Islet of Langerhans (tissue), 1 donor: ENCODE measurements around the gene KRCC1.
"Not testable (repeated sequence)": the region's sequence is repeated elsewhere in the genome, so short reads cannot be mapped to it uniquely, and the experiment has no call there.

ENCODE experiments used
- FAIRE-seq: peaks from one replicate; lab custom pipeline; 2011; peaks lifted over from hg19 to GRCh38; lab: Jason Lieb, UNC

The KRCC1 gene

DNA sequence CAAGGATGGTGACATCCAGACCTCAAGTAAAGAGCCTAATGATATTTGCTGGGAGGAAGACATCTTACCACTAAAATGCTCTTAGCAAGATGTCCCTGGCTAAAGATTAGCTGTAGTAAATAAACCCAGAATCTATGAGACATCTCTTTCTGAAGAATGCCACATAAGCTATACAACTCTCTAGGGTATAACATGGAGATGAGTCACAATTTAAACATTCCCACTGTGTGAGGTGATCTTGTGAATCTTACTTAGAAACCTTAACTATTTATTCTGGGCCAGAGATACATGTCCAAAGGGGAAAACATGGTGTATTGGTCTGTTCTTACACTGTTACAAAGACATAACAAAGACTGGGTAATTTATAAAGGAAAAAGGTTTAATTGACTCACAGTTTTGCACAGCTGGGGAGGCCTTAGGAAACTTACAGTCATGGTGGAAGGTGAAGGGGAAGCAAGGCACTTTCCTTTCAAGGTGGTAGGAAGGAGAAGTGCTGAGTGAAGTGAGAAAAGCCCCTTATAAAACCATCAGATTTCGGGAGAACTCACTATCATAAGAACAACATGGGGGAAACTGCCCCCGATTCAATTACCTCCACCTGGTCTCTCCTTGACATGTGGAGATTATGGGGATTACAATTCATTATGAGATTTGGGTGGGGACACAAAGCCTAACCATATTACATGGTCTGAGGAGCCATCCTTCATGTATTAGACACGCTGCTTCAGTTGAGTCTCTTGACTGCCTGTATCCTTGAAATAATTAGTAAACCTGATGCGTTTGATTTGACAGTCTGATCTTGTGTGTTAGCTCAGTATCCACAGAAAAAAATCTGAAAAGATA, 17.1 kb downstream of the KRCC1 start:
- no peak for FAIRE-seq

DNA sequence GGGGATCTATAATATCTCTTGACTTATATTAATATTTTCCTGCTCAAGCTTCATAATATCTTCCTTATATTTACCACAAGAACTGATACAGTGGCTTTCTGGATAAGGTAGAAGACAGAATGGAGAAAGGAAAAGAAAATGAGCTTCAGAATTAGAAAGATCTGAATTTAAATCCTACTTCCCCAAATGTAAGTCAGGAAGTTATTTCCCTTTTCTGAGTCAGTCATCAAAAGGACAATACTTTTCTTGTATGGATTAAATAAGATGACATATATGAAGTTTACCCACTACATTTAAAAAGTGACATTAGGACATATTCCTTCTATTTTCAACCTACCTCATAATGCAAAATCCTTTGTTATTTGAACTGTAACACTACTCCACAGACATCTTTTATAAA, 19.0 kb downstream of the KRCC1 start:
- no peak for FAIRE-seq

DNA sequence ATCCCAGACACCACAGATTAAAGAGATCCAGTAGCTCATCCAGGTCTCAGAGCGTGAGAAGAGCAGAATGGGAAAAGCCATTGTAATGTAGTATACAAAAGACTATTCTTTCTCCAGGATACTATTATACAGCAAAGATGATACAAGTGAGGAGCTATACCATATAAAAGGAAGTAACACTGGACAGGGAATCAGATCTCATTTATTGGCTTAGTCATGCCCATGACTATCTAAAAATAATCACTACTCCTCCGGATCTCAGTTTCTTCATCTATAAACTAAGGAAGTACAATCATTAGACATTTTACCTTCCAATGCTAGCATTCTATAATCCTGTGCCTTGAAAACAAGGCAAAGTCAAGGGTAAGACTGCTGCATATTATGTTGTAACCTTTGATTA, 19.4 kb downstream of the KRCC1 start:
- FAIRE-seq, result no peak

DNA sequence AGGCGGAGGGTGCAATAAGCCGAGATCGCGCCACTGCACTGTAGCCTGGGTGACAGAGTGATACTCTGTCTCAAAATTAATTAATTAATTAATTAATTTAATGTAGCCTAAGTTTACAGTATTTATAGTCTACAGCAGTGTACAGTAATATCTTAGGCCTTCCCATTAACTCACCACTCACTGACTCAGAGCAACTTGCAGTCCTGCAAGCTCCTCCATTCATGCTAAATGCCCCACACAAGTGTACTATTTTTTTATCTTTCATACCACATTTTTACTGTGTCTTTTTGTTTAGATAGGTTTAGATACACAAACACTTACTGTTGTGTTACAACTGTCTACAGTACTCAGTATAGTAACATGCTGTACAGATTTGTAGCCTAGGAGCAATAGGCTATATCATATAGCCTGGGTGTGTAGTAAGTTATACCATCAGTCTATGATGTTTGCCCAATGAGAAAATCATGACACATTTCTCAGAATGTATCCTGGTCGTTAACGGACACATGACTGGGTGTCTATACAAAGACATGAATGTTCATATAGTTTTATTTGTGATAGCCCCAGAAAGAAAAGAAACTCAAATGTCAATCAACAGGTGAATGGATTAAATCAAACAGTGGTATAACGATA, 23.4 kb downstream of the KRCC1 start:
- no peak for FAIRE-seq

DNA sequence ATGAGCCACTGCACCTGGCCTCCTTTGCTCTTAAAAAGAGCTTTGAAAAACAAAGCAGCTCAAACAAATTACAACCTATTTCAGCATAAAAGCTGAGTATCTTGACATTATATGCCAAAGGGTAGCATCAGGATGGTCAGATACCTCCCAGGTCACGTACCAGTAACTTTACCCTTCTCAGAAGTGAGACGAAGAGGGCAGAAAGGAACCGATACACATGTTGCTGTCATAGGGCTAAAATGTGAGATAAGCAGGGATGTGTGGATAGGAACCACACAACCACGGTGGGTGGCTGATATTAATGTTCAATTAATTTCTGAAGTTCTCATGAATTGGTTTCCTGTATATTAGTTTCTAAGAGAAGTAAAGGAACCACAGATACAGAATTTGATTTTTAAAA, 26.7 kb downstream of the KRCC1 start:
- no peak for FAIRE-seq

DNA sequence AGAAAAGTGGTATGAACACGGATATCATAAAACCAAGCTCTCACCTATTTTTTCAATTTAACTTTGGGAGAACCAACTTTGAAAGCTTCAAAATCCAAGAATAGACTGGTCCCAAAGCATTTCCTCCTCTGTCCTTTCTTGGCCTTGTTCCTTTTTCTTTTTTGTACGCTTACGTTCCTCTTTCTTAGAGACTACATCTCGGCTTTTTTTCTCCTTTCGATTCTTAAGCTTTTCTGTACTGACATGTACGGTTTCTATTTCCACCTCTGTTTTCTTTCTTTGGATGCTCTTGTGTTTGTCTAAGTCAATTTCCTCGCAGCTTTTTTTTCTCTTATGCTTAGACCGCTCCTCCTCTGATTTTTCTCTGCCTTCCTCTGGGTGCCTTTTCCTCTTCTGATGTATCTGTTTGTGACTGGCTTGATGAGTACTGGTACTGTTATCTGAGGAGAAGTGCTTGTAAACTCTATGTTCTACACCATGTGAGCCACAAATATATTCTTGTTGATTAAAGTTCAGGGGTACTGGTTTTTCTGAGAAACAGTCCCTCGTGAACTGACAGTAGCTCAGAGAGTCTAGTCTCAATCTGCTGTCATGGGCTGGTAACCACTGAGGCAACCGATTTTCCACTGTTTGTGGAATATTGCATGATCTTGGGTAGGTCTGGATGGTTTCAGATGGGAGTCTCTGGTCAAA, 27.7 kb downstream of the KRCC1 start:
- FAIRE-seq, result no peak

DNA sequence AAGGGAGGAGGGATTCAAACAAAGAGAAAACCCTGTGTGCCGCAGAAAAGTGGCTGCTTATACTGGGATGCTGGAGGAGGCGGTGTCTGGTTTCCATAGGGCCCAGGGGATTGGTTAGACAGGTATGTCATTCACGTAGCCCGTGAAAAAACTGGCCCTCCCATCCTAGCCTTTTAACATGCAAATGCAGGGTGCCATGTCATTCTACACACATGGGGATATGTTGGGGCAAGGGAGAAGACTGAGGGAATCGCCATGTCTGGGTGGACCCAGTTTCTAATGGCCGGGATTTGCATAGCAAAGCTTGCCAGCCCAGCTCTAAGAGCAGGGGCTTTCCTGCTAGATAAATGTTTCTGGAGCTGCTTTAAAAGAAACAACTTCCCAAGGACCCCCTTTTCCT, 31.1 kb downstream of the KRCC1 start:
- no peak for FAIRE-seq

DNA sequence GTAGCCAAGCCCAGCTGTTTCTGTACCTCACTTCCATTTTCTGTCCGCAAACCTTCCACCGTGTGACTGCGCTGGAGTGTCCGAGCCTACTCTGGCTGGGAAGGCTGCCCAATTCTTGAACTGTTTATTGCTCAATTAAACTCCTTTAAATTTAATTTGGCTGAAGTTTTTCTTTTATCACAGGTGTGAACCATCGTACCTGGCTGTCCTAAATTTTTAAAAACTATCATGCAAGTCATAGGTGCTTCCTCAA, 33.0 kb downstream of the KRCC1 start:
- no peak for FAIRE-seq

DNA sequence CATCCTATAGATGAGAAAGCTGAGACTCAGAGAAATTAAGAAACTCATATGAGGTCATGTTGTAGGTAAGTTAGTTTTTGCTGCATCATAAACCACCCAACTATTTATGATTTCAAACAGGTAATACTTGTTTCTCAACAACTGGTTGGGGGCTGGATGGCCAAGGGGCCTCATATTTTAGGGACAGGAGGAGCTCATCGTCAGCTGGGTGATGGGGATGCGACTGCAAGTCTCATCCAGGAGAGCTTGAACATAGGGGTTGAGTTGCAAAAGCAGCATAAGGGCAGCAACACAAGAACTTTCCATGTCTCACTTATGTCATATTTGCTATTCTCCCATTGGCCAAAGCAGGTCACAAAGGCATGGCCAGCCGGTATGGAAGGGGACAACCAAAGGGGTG, 35.6 kb downstream of the KRCC1 start:
- FAIRE-seq, result no peak

DNA sequence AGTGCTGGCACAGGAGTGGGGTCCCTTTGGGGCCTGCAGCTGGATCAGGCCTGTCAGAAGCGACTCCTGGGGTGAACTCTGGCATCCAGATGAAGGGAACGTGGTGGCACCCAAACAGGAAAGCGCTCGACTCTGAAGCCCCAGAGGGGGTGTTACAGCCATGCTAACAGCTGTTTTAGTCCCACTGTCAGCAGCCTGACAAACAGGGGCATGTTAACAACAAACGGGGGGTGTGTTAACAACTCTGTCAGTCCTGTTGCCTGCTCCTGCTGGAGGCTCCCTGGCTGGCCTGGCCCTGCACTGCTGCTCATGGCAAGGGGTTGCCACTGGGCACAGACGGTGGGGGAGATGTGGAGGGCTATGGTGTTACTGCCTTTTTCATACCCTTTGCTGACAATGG, 36.7 kb downstream of the KRCC1 start:
- FAIRE-seq, result no peak

DNA sequence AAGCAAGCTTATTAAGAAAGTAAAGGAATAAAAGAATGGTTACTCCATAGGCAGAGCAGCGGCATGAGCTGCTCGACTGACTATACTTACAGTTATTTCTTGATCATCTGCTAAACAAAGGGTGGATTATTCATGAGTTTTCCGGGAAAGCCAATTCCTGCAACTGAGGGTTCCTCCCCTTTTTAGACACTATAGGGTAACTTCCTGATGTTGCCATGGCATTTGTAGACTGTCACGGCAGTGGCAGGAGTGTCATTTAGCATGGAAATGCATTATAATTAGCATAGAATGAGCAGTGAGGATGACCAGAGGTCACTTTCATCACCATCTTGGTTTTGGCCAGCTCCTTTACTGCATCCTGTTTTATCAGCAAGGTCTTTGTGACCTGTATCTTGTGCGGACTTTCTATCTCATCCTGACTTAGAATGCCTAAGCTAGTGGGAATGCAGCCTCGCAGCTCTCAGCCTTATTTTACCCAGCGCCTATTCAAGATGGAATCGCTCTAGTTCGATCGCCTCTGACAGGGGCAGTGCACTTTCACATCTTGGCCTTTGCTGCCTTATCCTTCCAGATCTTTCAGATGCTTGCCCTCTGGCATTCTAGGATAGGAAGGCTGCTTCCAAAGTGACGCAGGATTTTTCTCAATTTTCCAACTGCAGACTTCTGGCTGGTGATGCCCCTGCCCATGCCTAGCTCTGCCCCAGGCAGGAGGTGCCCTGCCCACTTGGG, 37.3 kb downstream of the KRCC1 start:
- not testable (repeated sequence) for FAIRE-seq

DNA sequence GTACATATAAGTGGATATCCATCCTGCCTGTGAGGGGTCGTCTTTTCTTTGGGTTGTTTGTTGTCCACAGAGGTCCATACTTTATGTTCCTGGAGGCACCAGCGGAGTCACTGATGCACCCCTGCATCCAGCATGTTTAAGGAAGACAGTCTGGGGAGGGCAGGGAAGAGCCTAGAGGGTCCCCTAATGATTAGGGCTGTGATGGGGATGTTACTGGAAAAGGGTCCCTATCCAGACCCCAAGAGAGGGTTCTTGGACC, 37.9 kb downstream of the KRCC1 start:
- not testable (repeated sequence) for FAIRE-seq

DNA sequence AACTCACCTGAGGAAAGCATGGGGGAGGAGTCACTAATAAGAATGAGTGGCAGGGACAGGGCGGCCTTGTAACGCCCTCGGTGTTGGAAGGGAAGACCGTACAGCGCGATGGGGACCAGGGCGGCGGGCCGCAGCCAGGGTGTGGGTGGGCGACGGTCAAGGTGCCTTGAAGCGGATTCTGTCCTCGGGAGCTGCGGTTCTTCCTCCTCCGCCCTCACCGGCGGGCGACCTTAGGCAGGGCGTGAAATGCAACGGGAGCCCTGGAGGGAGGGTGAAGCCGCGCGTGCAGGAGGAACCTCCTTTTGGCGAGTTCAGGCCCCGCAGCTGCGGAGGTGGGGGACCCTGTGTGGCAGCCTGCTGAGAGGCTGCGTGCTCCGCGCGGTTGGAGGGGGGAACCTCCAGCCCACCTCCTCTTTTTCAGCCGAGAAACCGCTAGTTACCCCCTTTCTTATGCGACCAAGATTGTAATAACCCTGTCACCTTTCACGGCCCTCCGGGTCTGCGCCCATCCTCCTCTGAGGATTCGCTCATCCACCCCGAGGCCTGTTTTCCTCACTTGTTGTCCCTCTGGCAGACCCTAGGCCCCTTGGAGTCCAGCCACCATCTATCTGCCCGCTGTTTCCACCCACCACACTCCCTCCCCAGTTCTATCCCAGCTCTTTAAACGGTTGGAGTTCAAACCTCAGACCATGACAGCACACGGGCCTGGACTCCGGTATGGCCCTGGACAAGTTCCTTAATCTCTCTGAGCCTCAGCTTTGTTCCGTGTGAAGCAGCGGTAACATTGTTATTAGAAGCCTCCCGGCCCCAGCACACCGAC, 38.4 kb downstream of the KRCC1 start:
- no peak for FAIRE-seq

DNA sequence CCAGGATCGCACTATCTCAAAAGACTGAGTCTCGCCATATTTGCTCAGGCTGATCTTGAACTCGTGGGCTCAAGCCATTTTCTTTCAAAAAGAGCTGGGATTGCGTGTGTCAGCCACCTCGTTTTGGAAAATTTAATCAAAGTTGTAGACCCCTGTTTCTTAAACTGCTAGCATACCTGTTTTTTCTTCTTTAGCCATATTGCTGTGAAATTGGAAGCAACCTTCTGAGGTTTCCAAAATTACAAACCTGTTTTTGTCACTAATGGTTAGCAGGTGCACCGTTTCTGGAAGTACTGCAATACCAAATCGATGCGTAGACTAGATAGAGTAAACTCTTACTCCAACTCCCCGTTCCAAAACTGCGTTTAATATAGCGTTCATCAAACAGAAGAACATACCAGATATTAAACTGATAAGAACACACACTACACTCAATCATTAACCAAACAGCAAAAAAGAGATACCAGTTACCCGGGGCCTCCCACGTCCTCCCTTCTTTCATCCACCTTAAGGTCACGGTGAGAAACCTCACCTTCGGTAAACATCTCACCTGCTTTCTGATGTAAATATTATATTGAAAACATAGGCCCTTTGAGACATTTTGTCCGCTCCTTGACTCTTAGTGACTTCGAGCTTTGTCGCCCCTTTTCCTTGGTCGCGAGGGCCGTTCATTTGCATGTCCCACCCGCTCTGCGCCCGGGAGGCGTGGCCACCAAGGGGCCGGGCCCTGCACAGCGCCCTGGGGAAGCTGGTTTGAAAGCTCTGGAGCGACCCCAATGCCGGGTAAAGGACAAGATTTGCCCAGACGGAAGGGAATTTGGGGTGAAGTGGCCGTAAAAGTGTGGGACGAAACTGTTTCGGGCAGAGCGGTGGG, 39.3 kb downstream of the KRCC1 start, which contains the start of gene RNU2-63P:
TSS of gene RNU2-63P (minus strand) at position 462 of the 874 bp plus-strand sequence.
- FAIRE-seq, result peak; percentile 84

DNA sequence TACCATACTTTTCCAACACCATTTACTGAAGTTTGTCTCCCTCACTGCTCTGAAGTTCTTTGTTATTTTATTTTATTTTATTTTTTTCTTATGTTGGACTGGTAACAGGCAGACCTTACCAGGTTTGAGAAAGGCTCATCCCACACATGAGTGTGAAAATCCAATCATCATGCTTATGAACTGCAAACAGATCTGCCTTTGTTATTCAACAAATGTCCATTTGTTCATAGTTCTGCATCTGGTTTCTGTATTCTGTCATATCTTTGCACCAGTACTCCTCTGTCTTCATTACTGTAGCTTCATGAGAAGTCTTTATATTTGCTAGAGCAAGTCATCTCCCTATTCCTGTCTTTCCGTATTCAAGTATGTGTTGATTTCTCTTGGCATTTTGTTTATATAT, 44.6 kb downstream of the KRCC1 start:
- FAIRE-seq, result no peak

DNA sequence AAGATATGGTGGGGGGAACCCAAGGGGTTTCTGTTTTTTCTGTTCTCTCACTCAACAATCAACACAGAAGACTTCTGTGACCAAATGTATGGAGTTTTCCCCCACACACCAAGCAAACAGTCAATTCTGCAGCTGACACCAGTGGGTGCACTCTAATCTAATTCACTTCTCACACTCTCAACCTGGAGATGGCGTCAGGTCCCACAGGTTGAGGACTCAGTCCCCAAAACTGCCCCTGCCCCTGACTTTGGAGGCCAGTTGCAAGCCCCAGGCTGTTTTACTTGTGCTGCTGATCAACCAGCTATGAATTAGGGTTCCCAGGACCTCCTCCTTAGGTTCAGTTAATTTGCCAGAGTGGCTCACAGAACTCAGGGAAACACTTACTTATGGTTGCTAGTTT, 45.4 kb downstream of the KRCC1 start:
- no peak for FAIRE-seq

DNA sequence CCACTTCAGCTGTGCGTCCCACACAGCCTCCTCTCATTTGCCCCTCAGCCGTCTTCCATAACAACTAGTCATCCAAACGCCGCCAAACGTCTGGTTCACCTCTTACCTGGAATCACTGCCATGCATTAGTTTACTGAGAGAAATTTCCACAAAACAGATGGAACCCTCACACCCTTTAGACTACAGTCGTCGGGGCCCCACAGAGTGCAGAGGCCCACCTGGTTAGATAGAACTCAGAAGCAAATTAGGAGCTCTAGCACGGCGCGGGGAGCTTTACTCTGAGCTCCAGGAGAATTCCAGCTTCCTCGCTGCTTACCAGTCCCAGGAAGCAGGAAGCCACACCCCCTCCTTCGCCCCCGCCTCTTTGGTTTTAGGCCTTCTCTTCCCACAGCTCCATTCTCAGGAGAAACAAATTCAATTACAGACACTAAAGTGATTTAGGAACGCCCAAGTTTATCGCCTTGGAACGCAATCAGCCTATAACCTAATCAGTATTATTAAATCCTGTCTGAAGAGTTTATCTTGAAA, 48.6 kb downstream of the KRCC1 start:
- no peak for FAIRE-seq

DNA sequence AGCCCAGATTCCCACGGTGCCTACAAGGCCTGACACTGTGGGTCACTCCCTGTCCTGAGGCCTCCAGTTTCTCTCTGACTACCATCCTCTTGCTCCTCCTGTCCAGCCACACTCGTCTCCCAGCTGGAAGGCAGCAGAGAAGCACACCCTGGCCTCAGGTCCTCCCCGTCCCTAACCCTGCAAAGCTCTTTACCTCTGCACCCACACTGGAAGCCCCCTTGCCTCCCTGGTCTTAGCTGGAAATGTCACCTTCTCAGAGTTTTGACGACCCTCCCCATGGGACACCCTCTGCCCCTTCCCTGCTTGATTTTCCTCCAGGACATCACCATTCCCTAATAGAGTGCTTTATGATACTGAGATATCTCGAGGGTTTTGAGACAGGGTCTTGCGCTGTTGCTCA, 49.8 kb downstream of the KRCC1 start:
- FAIRE-seq, result no peak

DNA sequence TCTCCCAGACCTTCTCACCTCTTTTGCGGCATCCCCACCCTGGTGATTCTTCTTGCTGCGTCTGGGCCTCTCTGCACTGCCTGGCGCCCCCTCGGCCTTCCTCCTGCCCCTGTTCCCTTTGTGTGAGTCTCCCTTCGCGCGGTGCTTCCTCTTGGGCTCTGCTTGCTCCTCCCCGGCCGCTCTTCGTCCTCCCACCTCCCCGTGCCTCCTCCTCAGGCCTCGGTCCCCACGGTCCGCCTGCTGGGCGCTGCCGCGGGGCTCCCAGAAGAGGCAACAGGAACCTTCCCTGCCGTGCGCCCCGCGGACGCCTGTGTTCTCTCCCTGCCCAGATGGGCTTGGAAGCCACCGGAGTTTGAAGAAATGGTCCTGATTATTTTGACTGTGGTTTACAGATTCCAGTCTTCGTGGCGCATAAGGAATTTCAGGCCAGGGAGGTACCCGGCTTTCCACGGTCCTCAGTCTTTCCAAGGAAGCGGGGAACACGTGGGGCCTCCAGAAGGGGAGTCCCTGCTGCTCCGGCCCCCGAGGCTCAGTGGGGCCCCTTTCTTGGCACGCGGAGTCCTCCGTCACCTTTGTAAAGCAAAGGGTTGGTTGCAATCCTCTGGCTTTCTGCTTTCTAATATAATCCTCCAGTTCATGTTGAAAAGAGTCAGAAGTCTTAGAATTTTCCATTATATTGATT, 52.4 kb downstream of the KRCC1 start:
- no peak for FAIRE-seq

DNA sequence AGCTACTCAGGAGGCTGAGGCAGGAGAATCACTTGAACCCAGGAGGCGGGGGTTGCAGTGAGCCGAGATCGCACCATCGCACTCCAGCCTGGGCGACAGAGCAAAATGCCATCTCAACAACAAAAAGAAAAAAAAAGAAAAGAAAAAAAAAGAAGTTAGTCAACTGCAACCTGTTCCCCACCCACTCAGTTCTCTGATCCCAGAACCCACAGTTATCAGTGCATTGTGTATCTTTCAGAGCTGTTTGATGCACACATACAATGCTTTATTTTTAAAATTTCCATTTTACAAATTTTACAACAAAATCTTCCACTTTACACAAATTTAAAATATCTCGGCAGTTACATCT, 53.2 kb downstream of the KRCC1 start:
- no peak for FAIRE-seq

DNA sequence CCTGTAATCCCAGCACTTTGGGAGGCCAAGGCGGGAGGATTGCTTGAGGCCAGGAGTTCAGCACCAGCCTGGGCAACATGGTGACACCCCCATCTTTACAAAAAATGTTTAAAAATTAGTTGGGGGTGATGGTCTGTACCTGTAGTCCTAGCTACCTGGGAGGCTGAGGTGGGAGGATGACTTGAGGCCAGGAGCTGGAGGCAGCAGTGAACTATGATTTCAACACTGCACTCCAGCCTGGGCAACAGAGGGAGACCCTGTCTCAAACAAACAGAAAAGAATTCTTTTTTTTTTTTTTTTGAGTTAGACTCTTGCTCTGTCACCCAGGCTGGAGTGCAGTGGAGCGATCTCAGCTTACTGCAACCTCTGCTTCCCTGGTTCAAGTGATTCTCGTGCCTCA, 55.1 kb downstream of the KRCC1 start:
- FAIRE-seq, result not testable (repeated sequence)
